Sigmoid colon (tissue), 4 donors: ENCODE measurements around the gene UNC5CL.

Experiments
- CTCF ChIP-seq, 4 experiments: fragments of 450-650 bp in 3 of 4; fragments of 200-600 bp in 1 of 4; IDR thresholded peaks; one replicate each; pipeline ENCODE4 v1.5.1; 2016 to 2019; ENCODE audit warnings: antibody characterized with exemption in 4 of 4, mild to moderate bottlenecking in 3 of 4, moderate library complexity in 2 of 4
- EP300 ChIP-seq, 4 donors: sonication (generic); formaldehyde crosslinking; IDR thresholded peaks; one replicate each; pipeline ENCODE4 v1.6.1; 2017; ENCODE audit warnings: antibody characterized with exemption in 4 of 4
- POLR2A ChIP-seq, 2 donors: fragments of 450-650 bp; IDR thresholded peaks; one replicate each; pipeline ENCODE4 v1.6.1; 2016; ENCODE audit warnings: antibody characterized with exemption in 2 of 2, mild to moderate bottlenecking in 2 of 2, moderate library complexity in 2 of 2
- POLR2AphosphoS5 ChIP-seq, 4 donors: sonication (generic); formaldehyde crosslinking; IDR thresholded peaks; one replicate each; pipeline ENCODE4 v1.6.1; 2017; ENCODE audit warnings: antibody characterized with exemption in 4 of 4

GRCh38 chr6:40992746-40993145, 46.3 kb downstream of the UNC5CL start:
- TF ChIP-seq EP300 (IDR thresholded peaks at IDR 0.05) (no peak), POLR2A (IDR thresholded peaks at IDR 0.05) (no peak), CTCF (IDR thresholded peaks at IDR 0.05) (no peak), POLR2AphosphoS5 (IDR thresholded peaks at IDR 0.05) (no peak)
